ENCODE data around the gene UST.

GRCh38 chr6:148795563-148795962 is 48.7 kb downstream of the UST start:
- TF ChIP-seq EZH2 (IDR thresholded peaks at IDR 0.05; ENCODE audit: low read length) = no peak
- TF ChIP-seq, protein P1, sequence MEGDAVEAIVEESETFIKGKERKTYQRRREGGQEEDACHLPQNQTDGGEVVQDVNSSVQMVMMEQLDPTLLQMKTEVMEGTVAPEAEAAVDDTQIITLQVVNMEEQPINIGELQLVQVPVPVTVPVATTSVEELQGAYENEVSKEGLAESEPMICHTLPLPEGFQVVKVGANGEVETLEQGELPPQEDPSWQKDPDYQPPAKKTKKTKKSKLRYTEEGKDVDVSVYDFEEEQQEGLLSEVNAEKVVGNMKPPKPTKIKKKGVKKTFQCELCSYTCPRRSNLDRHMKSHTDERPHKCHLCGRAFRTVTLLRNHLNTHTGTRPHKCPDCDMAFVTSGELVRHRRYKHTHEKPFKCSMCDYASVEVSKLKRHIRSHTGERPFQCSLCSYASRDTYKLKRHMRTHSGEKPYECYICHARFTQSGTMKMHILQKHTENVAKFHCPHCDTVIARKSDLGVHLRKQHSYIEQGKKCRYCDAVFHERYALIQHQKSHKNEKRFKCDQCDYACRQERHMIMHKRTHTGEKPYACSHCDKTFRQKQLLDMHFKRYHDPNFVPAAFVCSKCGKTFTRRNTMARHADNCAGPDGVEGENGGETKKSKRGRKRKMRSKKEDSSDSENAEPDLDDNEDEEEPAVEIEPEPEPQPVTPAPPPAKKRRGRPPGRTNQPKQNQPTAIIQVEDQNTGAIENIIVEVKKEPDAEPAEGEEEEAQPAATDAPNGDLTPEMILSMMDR (optimal IDR thresholded peaks at IDR 0.05 in 1 of 3, IDR thresholded peaks at IDR 0.05 in 1 of 3, conservative IDR thresholded peaks at IDR 0.05 in 1 of 3; ENCODE audit: extremely low read depth in 1 of 3, insufficient read depth in 2 of 3, low read length in 3 of 3) = no peak
